HG03064 (cell line): ENCODE results near the gene GNB5.

Experiments
- ATAC-seq: cut with Tn5 transposase; IDR thresholded peaks from one replicate; pipeline ENCODE4 v1.9.1; 2021; ENCODE audit warnings: low read depth; ENCODE audit not compliant: unreplicated experiment

The GNB5 gene

GRCh38 chr15:52115598-52116427 lies 75.4 kb downstream of the GNB5 start:
- ATAC-seq: no peak

GRCh38 chr15:52114261-52115055 lies 76.7 kb downstream of the GNB5 start:
- no peak for ATAC-seq

GRCh38 chr15:52113708-52114107 lies 77.5 kb downstream of the GNB5 start:
- no peak for ATAC-seq

GRCh38 chr15:52113235-52113634 lies 78.0 kb downstream of the GNB5 start:
- ATAC-seq: no peak

- no peak for ATAC-seq
Measured at GRCh38 chr15:52112203-52112750, 78.9 kb downstream of the GNB5 start.

GRCh38 chr15:52111517-52112202 lies 79.5 kb downstream of the GNB5 start:
- no peak for ATAC-seq

- ATAC-seq: peak; percentile 50
Measured at GRCh38 chr15:52109559-52110451, 81.4 kb downstream of the GNB5 start.

GRCh38 chr15:52107238-52107637 lies 84.0 kb downstream of the GNB5 start:
- no peak for ATAC-seq

- no peak for ATAC-seq
Measured at GRCh38 chr15:52106641-52107040, 84.6 kb downstream of the GNB5 start.

- ATAC-seq: no peak
Measured at GRCh38 chr15:52105846-52106245, 85.3 kb downstream of the GNB5 start.

GRCh38 chr15:52104532-52105004 lies 86.6 kb downstream of the GNB5 start:
- ATAC-seq: no peak

- ATAC-seq: peak; percentile 77
Measured at GRCh38 chr15:52103217-52104207, 87.7 kb downstream of the GNB5 start.

- no peak for ATAC-seq
Measured at GRCh38 chr15:52102463-52102862, 88.7 kb downstream of the GNB5 start.

- no peak for ATAC-seq
Measured at GRCh38 chr15:52101542-52102323, 89.5 kb downstream of the GNB5 start.

- ATAC-seq: no peak
Measured at GRCh38 chr15:52100807-52101442, 90.3 kb downstream of the GNB5 start.

GRCh38 chr15:52099651-52100272 lies 91.4 kb downstream of the GNB5 start:
- ATAC-seq: no peak

GRCh38 chr15:52098323-52098722 lies 92.9 kb downstream of the GNB5 start:
- no peak for ATAC-seq
